Activated B cell treated with CpG ODN at 0.5 μM for 24 hours (primary cell): ENCODE measurements around the gene MYOM3. TPM values are rescaled to one million over a fixed set of nuclear protein-coding genes. Genes with fewer than 3 reads are reported as not detected.
"Not testable (repeated sequence)": the region's sequence is repeated elsewhere in the genome, so short reads cannot be mapped to it uniquely, and the experiment has no call there.

Experiments used
- ATAC-seq: fragments of 200-7000 bp; cut with Tn5 transposase; one replicate; pipeline ENCODE4 v1.10.0; 2021; ENCODE audit warnings: low read depth, mild to moderate bottlenecking, moderate library complexity
- CTCF ChIA-PET: fragments of 350-600 bp; sonication (Branson Sonifier 250); formaldehyde crosslinking; loops from one replicate; lab custom pipeline; 2021; ENCODE audit warnings: antibody characterized with exemption; lab: Charles Lee
- POLR2A ChIA-PET: fragments of 350-600 bp; sonication (Branson Sonifier 250); formaldehyde crosslinking; loops from one replicate; lab custom pipeline; 2021; ENCODE audit warnings: antibody characterized with exemption; lab: Charles Lee
- DNase-seq: peaks from one replicate; pipeline ENCODE4 v3.0.0; 2022
- H3K27ac Mint-ChIP-seq: one replicate; pipeline ENCODE4 v1.8.0; 2020; ENCODE audit warnings: mixed read lengths
- H3K27me3 Mint-ChIP-seq: one replicate; pipeline ENCODE4 v1.8.0; 2021; ENCODE audit warnings: mixed read lengths
- H3K36me3 Mint-ChIP-seq: one replicate; pipeline ENCODE4 v1.8.0; 2021; ENCODE audit warnings: low read depth, mixed read lengths
- H3K4me1 Mint-ChIP-seq: one replicate; pipeline ENCODE4 v1.8.0; 2021; ENCODE audit warnings: mixed read lengths
- H3K4me3 Mint-ChIP-seq: one replicate; pipeline ENCODE4 v1.8.0; 2020; ENCODE audit warnings: mild to moderate bottlenecking, mixed read lengths
- H3K9me3 Mint-ChIP-seq: one replicate; pipeline ENCODE4 v1.8.0; 2020; ENCODE audit warnings: mixed read lengths
- intact Hi-C: fragments of 100-400 bp; cut with micrococcal nuclease; formaldehyde crosslinking; loops from one replicate; pipeline ENCODE4 v1.15.1; 2024
- total RNA-seq: library from RNA; stranded (reverse); gene quantifications from 2 replicates; pipeline ENCODE4 v1.2.3, GENCODE V29; 2022
- TF ChIP-seq, protein P1 (sequence below): fragments of 200-600 bp; IDR thresholded peaks from one replicate; pipeline ENCODE4 v1.8.0; 2022; ENCODE audit warnings: antibody characterized with exemption, mild to moderate bottlenecking

Gene MYOM3
- total RNA-seq, 1 donor from 2014 or later = not detected

DNA sequence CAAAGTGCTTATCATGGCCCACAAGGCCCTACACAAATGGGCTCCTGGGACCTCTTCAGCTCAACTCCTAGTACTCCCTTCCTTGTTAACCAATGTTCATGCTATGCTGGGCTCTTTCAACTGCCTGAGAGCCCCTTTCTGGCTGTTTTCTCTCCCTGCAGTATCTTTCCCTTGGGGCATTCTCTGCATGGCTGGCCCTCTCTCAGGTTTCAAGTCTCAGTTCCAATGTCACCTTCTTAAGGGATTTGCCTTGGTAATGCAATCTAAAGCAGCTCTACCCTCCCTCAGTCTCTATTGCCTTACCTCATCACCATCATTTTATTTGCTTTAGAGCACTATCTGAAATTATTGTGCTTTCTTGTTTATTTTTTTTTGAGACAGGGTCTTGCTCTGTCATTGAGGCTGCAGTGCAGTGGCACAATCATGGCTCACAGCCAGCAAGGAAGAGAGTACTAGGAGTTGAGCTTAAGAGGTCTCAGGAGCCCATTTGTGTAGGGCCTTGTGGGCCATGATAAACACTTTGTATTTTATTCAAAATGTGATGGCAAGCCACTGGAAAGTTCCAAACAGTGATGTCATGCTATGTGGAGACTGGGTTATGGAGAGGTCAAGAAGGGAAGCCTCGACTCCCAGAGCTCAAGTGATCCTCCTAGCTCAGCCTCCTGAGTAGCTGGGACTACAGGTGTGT lies 68.4 kb downstream of the MYOM3 start:
- Mint-ChIP-seq H3K4me1 (no peaks in the 10 kb centered on the region), H3K9me3 (no peaks in the 10 kb centered on the region), H3K36me3 (no peaks in the 10 kb centered on the region), H3K27me3 (peaks cover 3% of the 10 kb centered on the region), H3K27ac (no peak overlapping the region), H3K4me3 (no peak overlapping the region)
- intact Hi-C loops = no loop called here
- DNase-seq (no peak), ATAC-seq (no peak)
- ChIA-PET CTCF (no interaction called here), POLR2A (no interaction called here)
- TF ChIP-seq, protein P1, sequence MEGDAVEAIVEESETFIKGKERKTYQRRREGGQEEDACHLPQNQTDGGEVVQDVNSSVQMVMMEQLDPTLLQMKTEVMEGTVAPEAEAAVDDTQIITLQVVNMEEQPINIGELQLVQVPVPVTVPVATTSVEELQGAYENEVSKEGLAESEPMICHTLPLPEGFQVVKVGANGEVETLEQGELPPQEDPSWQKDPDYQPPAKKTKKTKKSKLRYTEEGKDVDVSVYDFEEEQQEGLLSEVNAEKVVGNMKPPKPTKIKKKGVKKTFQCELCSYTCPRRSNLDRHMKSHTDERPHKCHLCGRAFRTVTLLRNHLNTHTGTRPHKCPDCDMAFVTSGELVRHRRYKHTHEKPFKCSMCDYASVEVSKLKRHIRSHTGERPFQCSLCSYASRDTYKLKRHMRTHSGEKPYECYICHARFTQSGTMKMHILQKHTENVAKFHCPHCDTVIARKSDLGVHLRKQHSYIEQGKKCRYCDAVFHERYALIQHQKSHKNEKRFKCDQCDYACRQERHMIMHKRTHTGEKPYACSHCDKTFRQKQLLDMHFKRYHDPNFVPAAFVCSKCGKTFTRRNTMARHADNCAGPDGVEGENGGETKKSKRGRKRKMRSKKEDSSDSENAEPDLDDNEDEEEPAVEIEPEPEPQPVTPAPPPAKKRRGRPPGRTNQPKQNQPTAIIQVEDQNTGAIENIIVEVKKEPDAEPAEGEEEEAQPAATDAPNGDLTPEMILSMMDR = no peak

- H3K4me1 Mint-ChIP-seq = no peaks in the 10 kb centered on the region
- H3K36me3 Mint-ChIP-seq = no peaks in the 10 kb centered on the region
- no peak for DNase-seq
- no peak for ATAC-seq
- H3K9me3 Mint-ChIP-seq = no peaks in the 10 kb centered on the region
- POLR2A ChIA-PET = no interaction called here
- intact Hi-C loops = no loop called here
- H3K4me3 Mint-ChIP-seq = no peak overlapping the region
- CTCF ChIA-PET = no interaction called here
- H3K27me3 Mint-ChIP-seq = peaks cover 3% of the 10 kb centered on the region
- TF ChIP-seq, protein P1 = no peak
- H3K27ac Mint-ChIP-seq = no peak overlapping the region
Measured at GRCh38 chr1:24042315-24042714, 69.6 kb downstream of the MYOM3 start.

DNA sequence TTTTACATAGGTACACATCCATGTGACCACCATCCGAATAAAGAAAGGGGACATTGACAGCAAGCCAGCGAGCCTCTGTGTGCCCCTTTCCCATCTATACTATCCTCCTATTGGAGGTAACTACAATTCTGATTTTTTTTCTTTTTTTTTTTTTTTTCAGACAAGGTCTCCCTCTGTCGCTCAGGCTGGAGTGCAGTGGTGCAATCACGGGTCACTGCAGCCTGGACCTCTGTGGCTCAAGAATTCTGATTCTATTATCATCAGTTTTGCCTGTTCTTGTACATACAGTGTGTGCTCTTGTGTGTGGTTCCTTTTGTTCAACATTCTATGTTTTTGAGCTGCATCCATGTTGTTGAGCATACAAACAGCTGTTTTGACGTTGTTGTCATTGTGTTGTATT lies 75.8 kb downstream of the MYOM3 start:
- TF ChIP-seq, protein P1 = no peak
- no peak for DNase-seq
- intact Hi-C loops = no loop called here
- CTCF ChIA-PET = no interaction called here
- Mint-ChIP-seq H3K36me3 (no peaks in the 10 kb centered on the region), H3K4me3 (no peak overlapping the region), H3K27me3 (no peaks in the 10 kb centered on the region), H3K27ac (no peak overlapping the region), H3K4me1 (no peaks in the 10 kb centered on the region), H3K9me3 (no peaks in the 10 kb centered on the region)
- POLR2A ChIA-PET = no interaction called here
- no peak for ATAC-seq

- CTCF ChIA-PET = no interaction called here
- no peak overlapping the region for H3K4me3 Mint-ChIP-seq
- intact Hi-C loops = no loop called here
Measured at GRCh38 chr1:24032981-24033380, 79.0 kb downstream of the MYOM3 start.

GRCh38 chr1:24030976-24031516 lies 80.9 kb downstream of the MYOM3 start:
- POLR2A ChIA-PET = not testable (repeated sequence)

More at GRCh38 chr1:24032981-24033380, 79.0 kb downstream of the MYOM3 start:
- H3K4me1 Mint-ChIP-seq = no peaks in the 10 kb centered on the region
- no peaks in the 10 kb centered on the region for H3K9me3 Mint-ChIP-seq
- no peaks in the 10 kb centered on the region for H3K36me3 Mint-ChIP-seq
- DNase-seq (no peak), ATAC-seq (no peak)
- POLR2A ChIA-PET = no interaction called here
- no peaks in the 10 kb centered on the region for H3K27me3 Mint-ChIP-seq
- TF ChIP-seq, protein P1 = no peak
- H3K27ac Mint-ChIP-seq = no peak overlapping the region

More at GRCh38 chr1:24030976-24031516, 80.9 kb downstream of the MYOM3 start:
- H3K27ac Mint-ChIP-seq, H3K36me3 Mint-ChIP-seq, H3K4me3 Mint-ChIP-seq, ATAC-seq, DNase-seq, H3K4me1 Mint-ChIP-seq, H3K9me3 Mint-ChIP-seq, intact Hi-C loops, H3K27me3 Mint-ChIP-seq: not testable (repeated sequence)
- CTCF ChIA-PET = interaction anchor here (0.7 kb wide), 1 partner anchor 259 kb away, joined by 3 read pairs; no protein-coding TSS in a partner anchor
